A673 (cell line): Measurements from ENCODE around the gene AFAP1L1. TPM values are rescaled to one million over a fixed set of nuclear protein-coding genes. Genes with fewer than 3 reads are reported as not detected.
A peak's percentile ranks its signal among the peaks of the same experiment; 100 is the strongest.

ENCODE experiments used
- BruUV-seq: library from RNA; stranded (reverse); fragments of 400-500 nt; replicated peaks from 2 replicates; lab custom pipeline; 2021; lab: Mats Ljungman, UMichigan
- CTCF ChIA-PET: fragments of 300-600 bp; sonication (Branson Sonifier 250); formaldehyde crosslinking; loops from one replicate; lab custom pipeline; 2022; ENCODE audit warnings: antibody characterized with exemption; lab: Charles Lee
- POLR2A ChIA-PET: fragments of 300-600 bp; sonication (Branson Sonifier 250); formaldehyde crosslinking; loops from one replicate; lab custom pipeline; 2022; ENCODE audit warnings: antibody characterized with exemption; ENCODE audit not compliant: low non-redundant PET; lab: Charles Lee
- DNase-seq: peaks from one replicate; pipeline ENCODE4 v3.0.0-alpha.2; 2015; ENCODE audit warnings: low spot score
- H3K27ac ChIP-seq: fragments of 200-600 bp; sonication (generic); 2 replicates; pipeline ENCODE4 v1.5.1; 2016; ENCODE audit warnings: mixed run types, low read depth, mild to moderate bottlenecking, mixed read lengths, antibody characterized with exemption, low read length; ENCODE audit not compliant: poor library complexity, severe bottlenecking
- H3K27me3 ChIP-seq: fragments of 200-600 bp; sonication (generic); replicated peaks from 2 replicates; pipeline ENCODE4 v1.6.1; 2017; ENCODE audit warnings: mixed run types, low read depth, mild to moderate bottlenecking, mixed read lengths, antibody characterized with exemption, low read length; ENCODE audit not compliant: insufficient read depth, poor library complexity
- H3K36me3 ChIP-seq: fragments of 200-600 bp; sonication (generic); 2 replicates; pipeline ENCODE4 v1.6.1; 2016; ENCODE audit warnings: mixed run types, mild to moderate bottlenecking, mixed read lengths, antibody characterized with exemption, low read length; ENCODE audit not compliant: insufficient read depth, poor library complexity, severe bottlenecking
- H3K4me1 ChIP-seq: fragments of 200-600 bp; sonication (generic); 2 replicates; pipeline ENCODE4 v1.6.1; 2017; ENCODE audit warnings: mixed run types, mild to moderate bottlenecking, mixed read lengths, antibody characterized with exemption, low read length; ENCODE audit not compliant: insufficient read depth, poor library complexity, severe bottlenecking
- H3K4me3 ChIP-seq: fragments of 200-600 bp; sonication (generic); 2 replicates; pipeline ENCODE4 v1.5.1; 2016; ENCODE audit warnings: low read depth, mixed run types, mild to moderate bottlenecking, mixed read lengths, low read length; ENCODE audit not compliant: poor library complexity, severe bottlenecking
- H3K9me3 ChIP-seq: fragments of 200-600 bp; sonication (generic); 2 replicates; pipeline ENCODE4 v1.6.1; 2016; ENCODE audit warnings: mixed run types, low read depth, mild to moderate bottlenecking, mixed read lengths, antibody characterized with exemption, low read length; ENCODE audit not compliant: poor library complexity, severe bottlenecking
- CTCF ChIP-seq: fragments of 300-800, 200-600 bp; sonication (generic); conservative IDR thresholded peaks from 2 replicates; pipeline ENCODE4 v1.5.1; 2017; ENCODE audit warnings: low read depth, mild to moderate bottlenecking, antibody characterized with exemption, low read length, moderate library complexity, mixed read lengths
- EZH2 ChIP-seq: fragments of 200-600 bp; sonication (generic); IDR thresholded peaks from 2 replicates; pipeline ENCODE4 v1.6.1; 2017; ENCODE audit warnings: borderline replicate concordance, low read depth, mild to moderate bottlenecking, mixed read lengths, antibody characterized with exemption, low read length; ENCODE audit not compliant: poor library complexity, severe bottlenecking
- intact Hi-C: fragments of 100-400 bp; cut with micrococcal nuclease; formaldehyde crosslinking; loops from one replicate; pipeline ENCODE4 v1.10.0; 2022; ENCODE audit not compliant: unreplicated experiment
- total RNA-seq: library from RNA; stranded (reverse); gene quantifications from 2 replicates; pipeline ENCODE4 v1.2.3, GENCODE V29; 2021

AFAP1L1 gene
- total RNA-seq, 1 experiment from 2014 or later = 0.21 TPM

- peaks cover 23% of the 10 kb centered on the region for H3K27me3 ChIP-seq
- H3K36me3 ChIP-seq = no peaks in the 10 kb centered on the region
- DNase-seq = no peak
- no peak overlapping the region for H3K27ac ChIP-seq
- ChIA-PET POLR2A (no interaction called here), CTCF (no interaction called here)
- BruUV-seq = no TSS peak
- no peak overlapping the region for H3K4me3 ChIP-seq
- TF ChIP-seq EZH2 = no peak
- no peak for TF ChIP-seq CTCF
- intact Hi-C loops = no loop called here
- H3K9me3 ChIP-seq = no peaks in the 10 kb centered on the region
- H3K4me1 ChIP-seq = peaks cover under 1% of the 10 kb centered on the region
Observed at GRCh38 chr5:149341876-149342275, 70.2 kb downstream of the AFAP1L1 start.

GRCh38 chr5:149344151-149344550, 72.5 kb downstream of the AFAP1L1 start:
- POLR2A ChIA-PET = interaction anchor here (0.6 kb wide), 1 partner anchor 189 kb away, joined by 3 read pairs; no protein-coding TSS in a partner anchor
- no TSS peak for BruUV-seq

GRCh38 chr5:149345147-149345891, 73.7 kb downstream of the AFAP1L1 start, which contains the start of gene GRPEL2:
TSS of gene GRPEL2 (plus strand) at chr5:149345499. CDS start at chr5:149345540, 41 bp downstream.
- no peaks in the 10 kb centered on the region for H3K9me3 ChIP-seq
- POLR2A ChIA-PET = interaction anchor here (1.0 kb wide), 1 partner anchor 12 kb away, joined by 4 read pairs; the partner anchor contains the start of gene PCYOX1L
- peaks cover 34% of the 10 kb centered on the region for H3K36me3 ChIP-seq
- CTCF ChIA-PET = interaction anchor here (0.8 kb wide), 1 partner anchor 37 kb away, joined by 4 read pairs; no protein-coding TSS in a partner anchor
- H3K27ac ChIP-seq = peak within 1 kb of the TSS; percentile 83
- intact Hi-C loops = no loop called here
- peak within 1 kb of the TSS; percentile 67 for H3K4me3 ChIP-seq
- H3K4me1 ChIP-seq = peaks cover 4% of the 10 kb centered on the region
- peaks cover 10% of the 10 kb centered on the region for H3K27me3 ChIP-seq
- no TSS peak for BruUV-seq
- TF ChIP-seq EZH2 (no peak), CTCF (no peak)
- peak; percentile 98 for DNase-seq

More at GRCh38 chr5:149344151-149344550, 72.5 kb downstream of the AFAP1L1 start:
- CTCF ChIA-PET = no interaction called here
- Histone ChIP-seq H3K4me3 (peak overlapping the region; percentile 67), H3K27me3 (peaks cover 18% of the 10 kb centered on the region), H3K9me3 (no peaks in the 10 kb centered on the region), H3K4me1 (peaks cover 4% of the 10 kb centered on the region), H3K27ac (no peak overlapping the region), H3K36me3 (peaks cover 22% of the 10 kb centered on the region)
- intact Hi-C loops = no loop called here
- no peak for TF ChIP-seq CTCF
- no peak for TF ChIP-seq EZH2
- no peak for DNase-seq
